Measurements from ENCODE around the gene RANBP1.

- no peak for TF ChIP-seq CTCF (optimal IDR thresholded peaks at IDR 0.05 in 1 of 3, IDR thresholded peaks at IDR 0.05 in 1 of 3, conservative IDR thresholded peaks at IDR 0.05 in 1 of 3; ENCODE audit: extremely low read depth in 1 of 3, insufficient read depth in 2 of 3, low read length in 3 of 3)
- no peak for TF ChIP-seq EZH2 (IDR thresholded peaks at IDR 0.05; ENCODE audit: low read length)
Measured at GRCh38 chr22:20173772-20174171, 57.9 kb downstream of the RANBP1 start.

All from keratinocyte (primary cell).